T47D (cell line): ENCODE measurements around the gene PRELID3B.
"Not testable (repeated sequence)": the region's sequence is repeated elsewhere in the genome, so short reads cannot be mapped to it uniquely, and the experiment has no call there.

Source experiments
- DNase-seq, 2 experiments: peaks; one replicate each; pipeline versions ENCODE4 v3.0.0 to v3.0.0-alpha.2; 2011 to 2012; ENCODE audit warnings: low read depth in 1 of 2, low spot score in 1 of 2
- JUND ChIP-seq: IDR thresholded peaks from 2 replicates; pipeline ENCODE4 v1.6.1; 2012; ENCODE audit warnings: low read depth
- in situ Hi-C: cut with HindIII; loops from 2 replicates; pipeline ENCODE4 v1.10.0; 2016; ENCODE audit warnings: low sequenced_read_pairs, low pct_unique_long_range_greater_than_20kb

The PRELID3B gene

GRCh38 chr20:59044295-59044694 is 1.7 kb upstream of the PRELID3B start:
- in situ Hi-C loops, result no loop called here
- no peak for TF ChIP-seq JUND
- no peak for DNase-seq

- peak in 1 of 2 experiments; percentile 24 for DNase-seq
- TF ChIP-seq JUND, result no peak
- in situ Hi-C loops, result no loop called here
Observed at GRCh38 chr20:59043698-59044097, 1.1 kb upstream of the PRELID3B start.

- DNase-seq, result peak; percentile 97 to 98
- no peak for TF ChIP-seq JUND
- in situ Hi-C loops, result no loop called here
Observed at GRCh38 chr20:59042796-59043631, 428 bp upstream of the PRELID3B start.

GRCh38 chr20:59041487-59041886 is 1.1 kb downstream of the PRELID3B start:
- DNase-seq, in situ Hi-C loops: not testable (repeated sequence)

- TF ChIP-seq JUND, result no peak
- in situ Hi-C loops, result no loop called here
- DNase-seq, result no peak
Observed at GRCh38 chr20:59040667-59041066, 1.9 kb downstream of the PRELID3B start.

GRCh38 chr20:59039233-59039632 is 3.4 kb downstream of the PRELID3B start:
- TF ChIP-seq JUND, result no peak
- no peak for DNase-seq
- in situ Hi-C loops, result no loop called here

- DNase-seq, result no peak
- in situ Hi-C loops, result no loop called here
- TF ChIP-seq JUND, result no peak
Observed at GRCh38 chr20:59037386-59037785, 5.2 kb downstream of the PRELID3B start.

- TF ChIP-seq JUND, result no peak
- DNase-seq, result no peak
- in situ Hi-C loops, result no loop called here
Observed at GRCh38 chr20:59035381-59035780, 7.2 kb downstream of the PRELID3B start.

GRCh38 chr20:59033616-59034165 is 8.9 kb downstream of the PRELID3B start:
- DNase-seq, result no peak
- no peak for TF ChIP-seq JUND
- in situ Hi-C loops, result no loop called here

GRCh38 chr20:59033093-59033492 is 9.5 kb downstream of the PRELID3B start:
- TF ChIP-seq JUND, result no peak
- in situ Hi-C loops, result no loop called here
- DNase-seq, result no peak

GRCh38 chr20:59032713-59033059 is 9.9 kb downstream of the PRELID3B start:
- DNase-seq, result no peak
- TF ChIP-seq JUND, result no peak

GRCh38 chr20:59032023-59032712 is 10.4 kb downstream of the PRELID3B start, which contains the start of gene ATP5F1E:
ATP5F1E (minus strand) TSS chr20:59032335; CDS start chr20:59032251, 84 bp downstream.
- no peak for TF ChIP-seq JUND
- in situ Hi-C loops, result no loop called here
- peak; percentile 90 to 97 for DNase-seq

More at GRCh38 chr20:59032713-59033059, 9.9 kb downstream of the PRELID3B start:
- in situ Hi-C loops, result no loop called here

GRCh38 chr20:59031564-59032022 is 11.0 kb downstream of the PRELID3B start:
- no peak for DNase-seq
- in situ Hi-C loops, result no loop called here
- TF ChIP-seq JUND, result no peak
